Stimulated activated CD8-positive, alpha-beta memory T cell treated with anti-CD3 and anti-CD28 coated beads, Interleukin-15, amount 100 ng/mL, for 4 hours (primary cell): ENCODE data around the gene PSEN2.
"Not testable (repeated sequence)": the region's sequence is repeated elsewhere in the genome, so short reads cannot be mapped to it uniquely, and the experiment has no call there.

Experiments used
- DNase-seq, 2 donors: peaks; one replicate each; pipeline ENCODE4 v3.0.0-alpha.2; 2020; ENCODE audit warnings: low read depth in 2 of 2

PSEN2 gene

DNA sequence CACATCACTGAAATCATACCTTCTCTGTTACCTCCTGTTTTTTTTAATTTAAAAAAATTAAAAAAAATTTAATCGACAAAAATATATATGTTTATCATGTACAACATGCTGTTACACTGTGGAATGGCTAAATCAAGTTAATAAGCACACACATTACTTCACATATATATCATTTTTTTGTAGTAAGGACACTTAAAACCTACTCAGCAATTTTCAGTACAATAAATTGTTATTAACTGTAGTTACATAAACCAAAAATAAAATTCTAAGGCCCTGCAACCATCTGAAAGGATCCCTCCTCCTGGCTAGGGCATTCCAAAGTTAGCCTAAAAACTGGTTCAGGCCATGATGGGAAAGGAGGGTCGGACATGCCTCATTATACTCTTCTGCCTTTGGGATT, 46.1 kb downstream of the PSEN2 start:
- no peak for DNase-seq

DNA sequence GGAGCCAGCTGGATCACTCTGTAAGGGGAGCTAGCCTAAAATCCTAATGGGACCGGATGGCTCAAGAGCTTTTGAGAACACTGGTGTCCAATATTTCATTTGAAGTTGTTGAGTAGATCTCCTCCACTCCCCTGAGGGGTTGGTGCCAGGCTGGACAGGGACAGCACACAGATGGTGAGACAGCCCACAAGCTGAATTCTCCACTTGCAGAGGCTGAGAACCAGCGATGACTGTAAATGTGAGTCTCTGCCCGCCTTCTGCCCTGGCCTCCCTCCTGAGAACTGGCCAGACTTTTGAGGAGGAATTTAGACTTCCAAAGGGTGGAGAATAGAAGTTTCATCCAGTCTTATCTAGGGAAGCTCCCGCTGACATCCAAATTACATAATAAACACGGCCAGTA, 49.2 kb downstream of the PSEN2 start:
- no peak for DNase-seq

DNA sequence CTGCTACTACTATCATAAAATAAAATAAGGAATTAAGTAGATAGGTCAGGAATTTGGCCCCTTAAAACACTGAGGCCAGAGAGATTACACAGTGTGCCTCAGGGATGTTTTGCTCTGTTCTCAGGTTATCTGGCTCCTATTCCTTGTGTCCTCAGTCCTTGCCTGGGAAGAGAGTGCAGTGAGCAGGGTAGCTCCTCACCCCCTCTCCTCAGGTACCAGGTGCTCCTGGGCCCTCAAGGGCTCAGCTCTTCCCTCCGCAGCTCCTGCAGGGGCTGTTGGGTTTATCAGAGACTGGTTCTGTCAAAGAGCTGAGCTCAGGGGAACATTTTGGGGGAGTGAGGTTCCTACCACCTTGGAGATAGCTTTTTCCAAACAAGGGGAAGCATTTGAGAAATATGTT, 49.6 kb downstream of the PSEN2 start:
- no peak for DNase-seq

DNA sequence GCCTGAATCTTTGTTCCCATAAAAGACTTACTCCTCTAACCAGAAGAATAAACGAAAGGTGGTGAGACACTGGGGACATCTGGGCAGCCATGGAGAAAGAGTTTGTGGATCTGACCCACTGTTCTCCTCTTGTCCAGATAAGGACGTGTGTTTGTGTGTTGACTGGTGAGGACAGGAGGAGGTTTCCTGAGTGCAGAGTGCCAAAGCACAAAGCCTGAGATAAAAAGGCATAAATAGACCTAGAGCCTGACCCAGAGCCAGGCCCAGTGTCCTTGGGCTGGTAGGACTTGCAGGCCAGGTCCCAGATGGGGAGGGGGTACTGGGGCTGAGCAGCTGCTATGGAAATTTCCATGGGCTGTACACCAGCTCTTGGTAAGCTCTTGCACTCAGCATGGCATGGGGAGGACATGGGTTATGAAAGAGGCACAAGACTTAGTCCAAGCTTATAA, 50.1 kb downstream of the PSEN2 start:
- DNase-seq, result no peak

DNA sequence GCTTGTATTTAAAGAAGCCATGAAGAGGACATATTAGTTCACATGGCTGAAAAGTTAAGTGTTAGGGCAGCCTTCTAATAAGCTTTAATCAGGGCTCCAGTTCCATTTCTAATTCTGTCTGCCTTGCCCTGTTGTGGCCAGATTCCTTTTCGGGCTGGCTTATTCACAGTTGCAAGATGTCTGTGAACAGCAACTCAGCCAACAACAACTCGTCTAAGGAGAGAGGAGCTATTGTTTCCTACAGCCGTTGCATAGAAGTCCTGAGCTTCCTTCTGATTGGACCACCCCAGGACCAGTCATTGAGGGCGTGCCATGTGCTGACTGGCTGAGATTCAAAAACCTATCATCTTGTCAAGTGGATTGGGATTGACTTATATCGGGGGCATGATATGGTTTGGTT, 51.1 kb downstream of the PSEN2 start:
- DNase-seq, result no peak

DNA sequence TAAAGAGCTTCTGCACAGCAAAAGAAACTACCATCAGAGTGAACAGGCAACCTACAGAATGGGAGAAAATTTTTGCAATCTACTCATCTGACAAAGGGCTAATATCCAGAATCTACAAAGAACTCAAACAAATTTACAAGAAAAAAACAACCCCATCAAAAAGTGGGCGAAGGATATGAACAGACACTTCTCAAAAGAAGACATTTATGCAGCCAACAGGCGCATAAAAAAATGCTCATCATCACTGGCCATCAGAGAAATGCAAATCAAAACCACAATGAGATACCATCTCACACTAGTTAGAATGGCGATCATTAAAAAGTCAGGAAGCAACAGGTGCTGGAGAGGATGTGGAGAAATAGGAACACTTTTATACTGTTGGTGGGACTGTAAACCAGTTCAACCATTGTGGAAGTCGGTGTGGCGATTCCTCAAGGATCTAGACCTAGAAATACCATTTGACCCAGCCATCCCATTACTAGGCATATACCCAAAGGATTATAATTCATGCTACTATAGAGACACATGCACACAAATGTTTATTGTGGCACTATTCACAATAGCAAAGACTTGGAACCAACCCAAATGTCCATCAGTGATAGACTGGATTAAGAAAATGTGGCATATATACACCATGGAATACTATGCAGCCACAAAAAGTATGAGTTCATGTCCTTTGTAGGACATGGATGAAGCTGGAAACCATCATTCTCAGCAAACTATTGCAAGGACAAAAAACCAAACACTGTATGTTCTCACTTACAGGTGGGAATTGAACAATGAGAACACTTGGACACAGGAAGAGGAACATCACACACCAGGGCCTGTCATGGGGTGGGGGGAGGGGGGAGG, 59.1 kb downstream of the PSEN2 start:
- DNase-seq, result not testable (repeated sequence)

DNA sequence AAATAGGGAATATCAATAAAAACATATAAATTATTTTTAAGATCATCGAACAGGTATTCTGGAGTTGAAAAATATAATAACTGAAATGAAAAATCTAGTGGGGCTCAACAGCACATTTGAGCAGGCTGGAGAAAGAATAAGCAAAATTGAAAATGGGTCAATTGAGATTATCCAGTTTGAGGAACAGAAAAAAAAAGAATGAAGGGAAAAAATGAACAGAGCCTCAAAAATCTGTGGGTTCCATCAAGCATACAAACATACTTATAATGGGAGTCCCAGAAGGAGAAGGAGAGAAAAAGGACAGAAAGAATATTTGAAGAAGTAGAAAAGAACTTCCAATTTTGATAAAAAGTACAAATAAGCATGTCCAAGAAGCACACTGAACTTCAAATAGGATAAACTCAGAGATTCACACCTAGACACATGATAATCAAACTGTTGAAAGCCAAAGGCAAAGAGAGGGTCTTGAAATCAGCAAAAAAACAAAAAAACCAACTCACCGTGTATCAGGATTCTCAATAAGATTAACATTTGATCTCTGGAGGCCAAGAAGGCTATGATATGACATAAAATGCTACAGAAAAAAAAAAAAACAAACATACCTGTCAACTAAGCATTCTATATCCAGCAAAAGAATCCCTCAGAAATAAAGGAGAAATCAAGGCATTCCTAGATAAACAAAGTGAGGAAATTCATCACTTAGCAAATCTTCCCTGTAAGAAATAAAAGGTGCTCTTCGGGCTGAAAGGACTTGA, 64.2 kb downstream of the PSEN2 start:
- DNase-seq, result no peak

DNA sequence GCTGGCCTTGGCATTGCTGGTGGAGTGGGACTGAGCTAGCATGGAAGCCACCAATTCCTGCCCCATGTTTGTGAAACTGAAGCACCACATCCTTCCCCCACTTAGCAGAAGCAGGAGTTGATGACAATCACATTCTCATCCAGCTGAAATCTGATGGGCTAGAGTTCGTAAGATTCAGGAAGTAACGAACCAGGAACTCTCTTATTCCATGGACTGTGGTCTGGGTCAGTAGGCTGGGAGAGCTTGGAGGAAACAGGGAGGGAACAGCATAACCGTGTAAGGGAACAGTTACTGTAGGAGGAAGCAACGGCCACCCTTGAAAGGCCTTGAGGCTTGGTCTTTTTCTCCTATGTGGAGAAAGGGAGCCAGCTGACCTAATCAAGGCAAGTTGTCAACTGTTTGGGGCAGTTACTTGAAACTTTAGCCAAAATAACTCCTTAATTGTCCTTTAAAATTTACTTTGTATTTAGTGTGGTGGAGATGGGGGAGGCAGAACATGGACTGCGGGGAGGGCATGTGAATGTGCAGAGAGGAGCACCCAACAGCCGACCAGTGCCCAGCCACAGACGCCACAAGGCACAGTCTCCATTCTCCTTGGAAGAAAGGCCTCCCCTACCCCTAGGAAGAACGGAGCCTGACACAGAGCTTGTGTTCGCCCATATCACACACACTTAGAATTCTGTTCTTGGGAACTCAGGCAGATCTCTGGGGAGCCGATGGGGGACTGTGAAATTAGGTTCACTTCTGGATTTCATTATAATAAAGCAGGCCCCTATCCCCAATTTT, 67.7 kb downstream of the PSEN2 start:
- no peak for DNase-seq

DNA sequence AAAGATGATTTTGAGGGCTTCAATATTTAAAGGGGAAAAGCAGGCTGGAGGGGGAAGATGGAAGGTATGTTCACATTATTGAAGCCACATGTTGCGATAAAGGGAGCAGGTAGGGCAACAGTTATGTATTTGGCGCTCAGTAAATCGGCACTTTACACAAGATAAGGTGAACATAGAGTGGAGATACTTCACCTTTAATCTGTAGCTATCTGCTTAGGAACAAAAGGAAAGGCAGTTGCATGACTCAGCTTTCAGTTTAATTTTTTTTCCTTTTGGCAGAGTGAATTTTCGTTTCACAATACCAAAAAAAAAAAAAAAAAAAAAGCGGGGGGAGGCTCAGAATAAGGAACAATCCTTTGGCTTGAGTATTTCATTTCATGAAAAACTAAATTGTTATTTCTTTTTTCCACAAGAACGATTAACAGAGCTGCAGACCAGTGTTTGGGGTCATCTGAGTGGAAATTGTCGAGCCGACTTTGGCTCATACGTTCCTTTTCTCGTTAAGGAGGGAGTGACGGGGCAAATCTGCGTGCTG, 68.6 kb downstream of the PSEN2 start:
- DNase-seq, result no peak

DNA sequence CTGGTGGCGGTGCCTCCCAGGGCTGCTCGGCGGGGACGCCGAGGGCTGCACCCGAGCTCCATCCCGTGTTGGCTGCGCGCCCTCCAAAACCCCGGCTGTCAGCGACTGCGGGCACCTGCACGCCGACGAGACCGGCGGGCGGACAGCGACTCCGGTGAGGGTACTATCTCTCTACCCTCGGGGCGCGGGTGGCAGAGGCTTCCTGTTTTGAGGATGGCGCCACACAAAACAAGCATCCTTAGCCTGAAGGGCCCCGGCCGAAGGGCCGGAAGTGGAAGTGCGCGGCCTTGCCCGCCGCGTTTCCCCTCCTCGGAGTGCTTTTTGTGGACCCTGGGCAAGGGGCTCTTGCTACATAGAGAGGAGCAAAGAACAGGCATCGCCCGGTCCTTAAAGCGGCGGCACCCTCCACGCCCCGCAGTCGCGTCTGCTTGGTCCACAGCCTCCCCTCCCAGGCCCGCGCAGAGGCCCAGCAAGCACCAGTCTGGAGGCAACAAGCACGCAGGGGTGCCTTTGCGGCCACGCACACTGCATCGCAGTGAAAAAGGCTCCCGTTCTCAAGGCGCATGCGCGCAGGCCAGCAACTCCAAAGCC, 69.1 kb downstream of the PSEN2 start:
- peak in 1 of 2 donors; percentile 31 for DNase-seq

DNA sequence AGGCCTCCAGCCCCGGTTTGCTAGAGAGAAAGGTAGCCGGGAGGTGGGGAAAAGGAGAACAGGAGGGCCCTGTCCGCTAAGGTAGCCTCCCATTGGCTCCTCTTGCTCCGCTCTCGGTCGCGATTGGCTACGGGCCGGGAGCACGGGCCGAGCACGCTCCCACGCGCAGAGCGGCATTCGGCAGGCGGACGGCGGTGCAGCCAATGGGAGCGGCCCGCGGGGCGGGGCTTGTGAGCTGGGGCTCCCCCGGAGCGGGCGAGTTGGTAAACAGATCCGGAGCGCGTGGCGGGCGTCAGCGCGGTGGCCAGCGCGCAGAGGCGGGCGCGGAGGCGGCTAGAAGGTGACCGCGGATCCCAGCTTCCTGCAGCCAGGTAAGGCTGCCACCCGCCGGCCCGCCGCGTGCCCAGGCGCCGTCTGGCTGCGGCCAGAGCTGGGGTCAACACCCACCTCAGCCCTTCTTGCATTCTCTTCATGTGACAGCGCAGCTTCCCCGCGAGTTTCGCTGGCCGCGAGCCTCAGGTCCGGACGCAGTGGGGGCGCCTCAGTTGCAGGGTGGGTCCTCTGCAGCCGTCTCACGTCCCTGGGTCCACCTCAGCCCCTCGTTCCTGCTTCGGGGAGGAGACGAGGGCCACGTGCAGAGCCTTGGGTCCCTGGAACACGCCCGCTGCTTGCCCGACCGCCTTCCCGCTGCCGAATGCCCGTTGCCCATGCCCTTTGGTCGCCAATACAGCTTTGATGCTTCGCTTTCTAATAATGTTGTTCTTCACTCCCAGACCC, 69.8 kb downstream of the PSEN2 start, which contains the start of gene COQ8A:
Gene COQ8A, plus strand, starts transcription at position 266 of the 777 bp plus-strand sequence. CDS start 21,092 bp downstream, outside the sequence.
- DNase-seq, result peak; percentile 97 to 98

DNA sequence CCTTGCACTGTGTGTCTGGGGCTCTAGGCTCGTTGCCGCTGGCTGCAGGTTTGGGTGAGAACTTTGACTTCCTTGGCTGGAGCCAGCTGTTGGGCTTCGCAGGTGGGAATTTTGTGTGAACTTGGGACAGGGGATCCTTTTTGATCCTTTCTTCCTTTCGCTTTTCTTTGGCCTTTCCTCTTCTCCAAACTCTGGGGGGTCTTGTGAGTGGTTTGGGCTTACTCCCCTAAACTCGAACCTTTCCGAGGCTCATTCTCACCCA, 70.3 kb downstream of the PSEN2 start:
- no peak for DNase-seq

DNA sequence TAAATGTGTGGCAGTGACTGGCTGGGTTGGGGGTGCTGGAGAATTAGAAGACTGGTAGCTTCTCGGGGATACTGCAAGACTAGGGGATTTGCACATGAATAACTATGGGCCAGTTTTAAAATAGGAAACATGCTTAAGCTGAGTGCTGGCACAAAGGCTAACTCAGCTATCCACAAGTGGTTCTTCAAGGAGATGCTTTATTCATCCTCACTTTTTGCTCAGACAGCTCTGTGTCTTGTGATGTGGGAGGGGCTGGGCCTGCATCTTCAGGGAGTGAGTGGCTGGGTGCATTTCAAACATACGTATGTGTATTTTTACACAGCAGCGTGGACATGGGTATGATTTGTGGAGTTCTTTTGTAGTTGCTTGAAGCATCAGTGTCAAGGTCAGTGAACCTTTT, 72.0 kb downstream of the PSEN2 start:
- no peak for DNase-seq

DNA sequence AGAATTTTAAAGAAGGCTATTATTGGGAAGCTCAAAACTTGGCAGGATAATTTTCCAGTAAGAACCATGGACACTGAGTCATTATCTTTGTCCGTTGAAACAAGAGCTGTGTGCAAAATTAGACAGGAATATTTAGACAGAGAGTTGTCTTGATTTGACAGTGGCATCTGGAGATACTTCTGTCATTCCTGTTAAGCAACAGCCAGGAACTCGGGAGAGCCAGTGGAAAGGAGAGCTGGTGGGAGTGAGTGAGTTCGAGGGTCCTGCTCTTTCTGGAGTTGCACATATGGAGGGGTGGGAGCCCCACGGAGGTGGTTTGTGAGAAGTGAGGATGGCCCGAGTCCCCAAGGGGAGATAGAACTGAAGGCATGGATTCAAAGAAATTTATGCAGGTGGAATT, 72.7 kb downstream of the PSEN2 start:
- no peak for DNase-seq

DNA sequence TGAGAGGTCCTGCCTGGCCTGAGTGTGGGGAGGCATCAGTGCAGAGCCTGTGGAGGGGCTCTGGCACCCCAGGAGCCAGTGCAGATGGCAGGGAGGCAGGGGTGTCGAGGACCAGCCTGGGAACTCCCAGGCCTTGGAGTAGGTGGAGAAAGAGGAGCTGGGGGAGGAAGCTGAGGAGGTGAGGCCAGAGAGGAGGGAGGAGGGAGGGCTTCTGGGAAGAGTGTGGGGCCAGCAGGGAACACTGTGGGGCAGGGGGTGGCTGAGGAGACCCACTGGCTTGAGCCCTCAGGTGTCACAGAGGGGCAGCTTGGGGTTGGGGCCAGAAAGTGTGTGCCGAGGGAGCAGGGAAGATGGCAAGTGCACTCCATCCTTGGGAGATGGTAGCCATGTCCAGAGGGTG, 73.5 kb downstream of the PSEN2 start:
- DNase-seq, result no peak

DNA sequence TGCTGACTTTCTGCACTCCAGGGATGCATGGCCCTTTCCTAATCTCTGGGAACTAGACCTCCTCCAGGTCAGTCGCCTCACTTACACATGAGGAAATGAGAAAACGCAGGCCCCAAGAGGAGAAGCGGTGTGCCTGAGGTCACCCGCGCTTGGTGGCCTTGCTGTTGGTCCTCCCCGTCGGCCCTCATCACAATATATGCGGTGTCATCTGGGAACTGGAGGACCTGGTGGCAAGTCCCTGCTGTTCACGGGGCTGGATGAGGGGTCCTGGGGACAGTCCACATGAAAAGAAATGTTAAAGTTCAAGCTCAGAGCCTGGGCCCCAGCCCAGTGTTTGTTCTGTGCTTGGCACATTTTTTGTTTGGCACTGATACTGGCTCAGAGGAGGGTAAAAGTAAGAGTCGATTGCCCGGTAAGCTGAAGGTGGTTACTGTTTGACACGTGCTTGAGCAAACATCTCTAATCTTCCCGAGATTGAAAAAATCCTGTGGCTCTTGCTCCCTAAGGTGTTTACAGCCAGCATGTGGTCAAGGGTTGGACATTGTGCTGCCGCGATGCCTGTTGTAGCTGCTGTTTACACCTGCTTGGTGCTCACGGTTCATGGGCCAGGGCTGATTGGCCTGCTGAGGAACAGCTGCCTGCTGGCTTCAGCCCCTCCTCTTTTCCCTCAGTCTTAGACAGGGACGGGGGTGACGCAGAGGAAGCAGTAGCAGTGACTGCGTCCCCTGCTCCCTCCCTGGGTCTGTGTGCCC, 74.9 kb downstream of the PSEN2 start:
- DNase-seq, result no peak
